Ishikawa (cell line): ENCODE results near the gene NEAT1.

Experiments used
- CEBPB ChIP-seq: IDR thresholded peaks from 2 replicates; pipeline ENCODE4 v1.6.1; 2012
- CREB1 ChIP-seq: IDR thresholded peaks from 2 replicates; pipeline ENCODE4 v1.6.1; 2012; ENCODE audit warnings: low read depth
- EGR1 ChIP-seq: IDR thresholded peaks from 2 replicates; pipeline ENCODE4 v1.6.1; 2012
- EP300 ChIP-seq: IDR thresholded peaks from 2 replicates; pipeline ENCODE4 v1.6.1; 2012; ENCODE audit warnings: borderline replicate concordance
- FOXM1 ChIP-seq: IDR thresholded peaks from 2 replicates; pipeline ENCODE4 v1.6.1; 2012; ENCODE audit warnings: low read depth, borderline replicate concordance
- NFIC ChIP-seq: IDR thresholded peaks from 2 replicates; pipeline ENCODE4 v1.6.1; 2012
- RAD21 ChIP-seq: IDR thresholded peaks from 2 replicates; pipeline ENCODE4 v1.6.1; 2012; ENCODE audit warnings: low read depth
- TAF1 ChIP-seq: IDR thresholded peaks from 2 replicates; pipeline ENCODE4 v1.6.1; 2012; ENCODE audit warnings: low read depth, mild to moderate bottlenecking
- TCF12 ChIP-seq: IDR thresholded peaks from 2 replicates; pipeline ENCODE4 v1.6.1; 2012; ENCODE audit warnings: low read depth
- TEAD4 ChIP-seq: IDR thresholded peaks from 2 replicates; pipeline ENCODE4 v1.6.1; 2012
- YY1 ChIP-seq: IDR thresholded peaks from 2 replicates; pipeline ENCODE4 v1.6.1; 2012; ENCODE audit warnings: low read depth
- ZBTB7A ChIP-seq: IDR thresholded peaks from 2 replicates; pipeline ENCODE4 v1.6.1; 2012; ENCODE audit warnings: low read depth
- TF ChIP-seq, protein P1 (sequence below): IDR thresholded peaks from 2 replicates; pipeline ENCODE4 v1.6.1; 2012; ENCODE audit warnings: low read depth, mild to moderate bottlenecking
- TF ChIP-seq, protein P2 (sequence below): IDR thresholded peaks from 2 replicates; pipeline ENCODE4 v1.6.1; 2012
- TF ChIP-seq, protein P3 (sequence below): IDR thresholded peaks from 2 replicates; pipeline ENCODE4 v1.6.1; 2012

NEAT1 gene

DNA sequence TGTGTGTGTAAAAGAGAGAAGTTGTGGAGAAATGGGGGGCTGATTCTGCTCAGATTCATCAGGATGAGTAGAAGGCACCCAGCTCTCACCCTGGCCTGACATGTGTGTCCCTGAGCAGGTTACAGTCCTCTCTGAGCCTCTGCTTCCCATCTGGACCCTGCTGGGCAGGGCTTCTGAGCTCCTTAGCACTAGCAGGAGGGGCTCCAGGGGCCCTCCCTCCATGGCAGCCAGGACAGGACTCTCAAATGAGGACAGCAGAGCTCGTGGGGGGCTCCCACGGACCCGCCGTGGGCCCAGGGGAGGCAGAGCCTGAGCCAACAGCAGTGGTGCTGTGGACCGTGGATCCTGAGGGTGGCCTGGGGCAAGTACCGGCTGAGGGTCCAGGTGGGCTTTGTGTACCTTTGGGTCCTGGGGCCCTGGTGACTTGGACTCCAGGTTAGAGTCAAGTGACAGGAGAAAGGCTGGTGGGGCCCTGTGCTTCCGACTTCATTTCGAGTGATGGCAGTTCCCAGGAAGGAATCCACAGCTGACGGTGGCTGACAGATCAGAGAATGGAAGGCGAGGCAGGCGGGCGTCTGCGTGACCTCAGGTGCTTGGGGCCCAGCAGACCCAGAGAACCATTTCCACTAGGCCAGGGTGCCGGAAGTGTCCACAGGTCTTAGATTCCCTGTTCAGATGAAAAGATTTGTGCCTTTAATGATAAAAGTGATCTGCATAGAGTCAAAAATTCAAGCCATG lies 21.9 kb downstream of the NEAT1 start:
- TF ChIP-seq, protein P1, sequence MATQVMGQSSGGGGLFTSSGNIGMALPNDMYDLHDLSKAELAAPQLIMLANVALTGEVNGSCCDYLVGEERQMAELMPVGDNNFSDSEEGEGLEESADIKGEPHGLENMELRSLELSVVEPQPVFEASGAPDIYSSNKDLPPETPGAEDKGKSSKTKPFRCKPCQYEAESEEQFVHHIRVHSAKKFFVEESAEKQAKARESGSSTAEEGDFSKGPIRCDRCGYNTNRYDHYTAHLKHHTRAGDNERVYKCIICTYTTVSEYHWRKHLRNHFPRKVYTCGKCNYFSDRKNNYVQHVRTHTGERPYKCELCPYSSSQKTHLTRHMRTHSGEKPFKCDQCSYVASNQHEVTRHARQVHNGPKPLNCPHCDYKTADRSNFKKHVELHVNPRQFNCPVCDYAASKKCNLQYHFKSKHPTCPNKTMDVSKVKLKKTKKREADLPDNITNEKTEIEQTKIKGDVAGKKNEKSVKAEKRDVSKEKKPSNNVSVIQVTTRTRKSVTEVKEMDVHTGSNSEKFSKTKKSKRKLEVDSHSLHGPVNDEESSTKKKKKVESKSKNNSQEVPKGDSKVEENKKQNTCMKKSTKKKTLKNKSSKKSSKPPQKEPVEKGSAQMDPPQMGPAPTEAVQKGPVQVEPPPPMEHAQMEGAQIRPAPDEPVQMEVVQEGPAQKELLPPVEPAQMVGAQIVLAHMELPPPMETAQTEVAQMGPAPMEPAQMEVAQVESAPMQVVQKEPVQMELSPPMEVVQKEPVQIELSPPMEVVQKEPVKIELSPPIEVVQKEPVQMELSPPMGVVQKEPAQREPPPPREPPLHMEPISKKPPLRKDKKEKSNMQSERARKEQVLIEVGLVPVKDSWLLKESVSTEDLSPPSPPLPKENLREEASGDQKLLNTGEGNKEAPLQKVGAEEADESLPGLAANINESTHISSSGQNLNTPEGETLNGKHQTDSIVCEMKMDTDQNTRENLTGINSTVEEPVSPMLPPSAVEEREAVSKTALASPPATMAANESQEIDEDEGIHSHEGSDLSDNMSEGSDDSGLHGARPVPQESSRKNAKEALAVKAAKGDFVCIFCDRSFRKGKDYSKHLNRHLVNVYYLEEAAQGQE = no peak
- TF ChIP-seq FOXM1 = no peak
- TF ChIP-seq ZBTB7A = no peak
- TF ChIP-seq, protein P2, sequence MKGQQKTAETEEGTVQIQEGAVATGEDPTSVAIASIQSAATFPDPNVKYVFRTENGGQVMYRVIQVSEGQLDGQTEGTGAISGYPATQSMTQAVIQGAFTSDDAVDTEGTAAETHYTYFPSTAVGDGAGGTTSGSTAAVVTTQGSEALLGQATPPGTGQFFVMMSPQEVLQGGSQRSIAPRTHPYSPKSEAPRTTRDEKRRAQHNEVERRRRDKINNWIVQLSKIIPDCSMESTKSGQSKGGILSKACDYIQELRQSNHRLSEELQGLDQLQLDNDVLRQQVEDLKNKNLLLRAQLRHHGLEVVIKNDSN = no peak
- TF ChIP-seq CREB1 = no peak
- TF ChIP-seq RAD21 = no peak

DNA sequence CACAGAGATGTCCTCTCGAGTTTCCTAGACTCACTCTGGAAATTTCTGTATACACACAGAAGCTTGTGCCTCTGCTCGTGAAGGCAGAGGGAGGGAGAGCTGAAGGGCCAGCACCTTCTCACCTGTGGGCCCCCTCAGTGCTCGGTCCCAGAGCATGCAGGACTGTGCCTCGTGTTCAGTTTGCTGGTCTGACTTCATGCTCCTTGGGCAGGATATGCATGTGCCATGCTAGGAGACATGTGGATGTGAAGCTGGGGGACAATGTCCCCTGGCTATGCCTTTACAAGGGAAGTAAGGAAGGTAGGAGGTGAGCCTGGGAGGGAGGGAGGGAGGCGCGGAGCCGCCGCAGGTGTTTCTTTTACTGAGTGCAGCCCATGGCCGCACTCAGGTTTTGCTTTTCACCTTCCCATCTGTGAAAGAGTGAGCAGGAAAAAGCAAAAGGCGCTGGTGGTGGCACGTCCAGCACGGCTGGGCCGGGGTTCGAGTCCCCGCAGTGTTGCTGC lies 22.6 kb downstream of the NEAT1 start:
- TF ChIP-seq TCF12 = no peak

DNA sequence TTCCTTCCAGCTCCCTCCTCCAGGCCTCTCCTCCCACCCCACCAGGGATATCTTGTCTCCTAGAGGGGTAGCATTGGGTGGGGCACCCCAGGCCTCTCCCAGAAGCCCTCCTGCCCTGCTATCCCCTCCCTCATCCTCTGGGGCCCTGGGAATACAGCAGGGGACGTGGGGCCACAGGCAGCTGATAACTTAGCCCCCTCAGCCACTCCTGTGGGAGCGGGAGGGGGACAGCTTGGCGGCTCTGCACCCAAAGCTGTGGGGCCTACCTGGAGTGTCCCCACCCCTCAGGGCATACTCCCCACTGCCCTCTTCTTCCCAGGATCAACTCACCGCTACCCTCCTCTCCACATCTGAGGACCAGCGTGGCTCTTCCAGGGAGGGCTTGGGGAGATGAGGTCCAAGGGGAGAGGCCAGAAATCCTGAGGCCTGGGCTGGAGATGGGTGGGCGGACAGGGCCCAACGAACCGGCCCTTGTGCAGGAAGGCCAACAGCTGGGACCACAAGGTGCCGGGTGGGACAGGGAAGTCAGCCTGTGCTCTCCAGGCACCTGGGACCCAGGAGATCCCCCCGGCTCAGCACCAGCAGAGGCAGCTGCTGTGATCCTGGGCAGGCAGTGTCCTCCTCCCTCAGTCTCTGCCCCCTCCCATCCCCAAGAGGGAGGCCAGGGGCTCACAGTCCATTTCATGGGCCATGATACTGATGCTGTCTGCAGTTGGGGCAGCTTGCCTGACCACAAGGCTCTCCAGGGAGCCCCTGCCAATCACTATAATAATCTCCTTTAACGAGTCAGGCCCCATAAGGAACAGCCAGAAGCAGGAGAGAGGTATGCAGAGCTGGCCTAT lies 23.2 kb downstream of the NEAT1 start:
- no peak for TF ChIP-seq ZBTB7A
- TF ChIP-seq TAF1 = no peak
- TF ChIP-seq RAD21 = no peak
- no peak for TF ChIP-seq NFIC
- TF ChIP-seq CEBPB = no peak
- TF ChIP-seq CREB1 = no peak
- no peak for TF ChIP-seq TCF12
- TF ChIP-seq, protein P3, sequence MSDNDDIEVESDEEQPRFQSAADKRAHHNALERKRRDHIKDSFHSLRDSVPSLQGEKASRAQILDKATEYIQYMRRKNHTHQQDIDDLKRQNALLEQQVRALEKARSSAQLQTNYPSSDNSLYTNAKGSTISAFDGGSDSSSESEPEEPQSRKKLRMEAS = no peak
- TF ChIP-seq EP300 = no peak

DNA sequence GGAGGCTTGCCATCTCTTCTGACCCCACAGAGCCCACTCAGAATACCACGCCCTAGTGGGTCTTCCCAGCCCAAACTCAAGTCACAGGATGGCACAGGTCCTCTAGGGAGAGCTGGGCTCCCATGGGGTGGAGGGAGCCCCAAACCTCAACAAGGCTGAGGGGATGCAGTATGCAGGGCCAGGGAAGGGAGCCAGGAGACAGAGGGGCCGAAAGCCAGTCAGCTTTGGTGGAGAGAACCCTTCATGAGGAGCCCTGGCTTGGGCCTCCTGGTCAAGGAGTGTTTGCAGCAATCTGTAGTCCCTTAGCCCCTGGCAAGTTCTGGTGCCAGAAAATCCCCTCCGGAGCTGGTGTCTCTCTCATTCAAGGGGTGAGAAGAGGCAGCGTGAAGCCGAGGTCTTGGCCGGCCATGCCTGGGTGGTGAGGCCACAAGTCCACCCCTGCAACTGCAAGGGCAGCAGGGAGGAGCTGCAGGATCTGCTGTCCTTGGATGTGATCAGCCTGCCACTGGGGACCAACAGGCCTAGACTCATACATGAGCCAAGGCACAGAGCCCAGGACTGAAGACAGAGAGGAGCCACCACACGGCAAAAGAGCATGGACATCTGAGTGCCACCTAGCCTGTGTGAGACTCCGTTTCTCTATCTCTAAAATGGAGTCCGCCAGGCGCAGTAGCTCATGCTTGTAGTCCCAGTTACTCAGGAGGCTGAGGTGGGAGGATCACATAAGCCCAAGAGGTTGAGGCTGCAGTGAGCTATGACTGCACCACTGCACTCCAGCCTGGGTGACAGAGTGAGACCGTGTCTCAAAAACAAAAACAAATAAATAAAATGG lies 24.1 kb downstream of the NEAT1 start:
- TF ChIP-seq YY1 (no peak), NFIC (no peak), EP300 (no peak), FOXM1 (no peak), CREB1 (no peak), ZBTB7A (no peak), EGR1 (no peak), CEBPB (no peak), TEAD4 (no peak), TCF12 (no peak)
- TF ChIP-seq, protein P2 = no peak
- TF ChIP-seq, protein P1 = no peak
- TF ChIP-seq, protein P3 = no peak

DNA sequence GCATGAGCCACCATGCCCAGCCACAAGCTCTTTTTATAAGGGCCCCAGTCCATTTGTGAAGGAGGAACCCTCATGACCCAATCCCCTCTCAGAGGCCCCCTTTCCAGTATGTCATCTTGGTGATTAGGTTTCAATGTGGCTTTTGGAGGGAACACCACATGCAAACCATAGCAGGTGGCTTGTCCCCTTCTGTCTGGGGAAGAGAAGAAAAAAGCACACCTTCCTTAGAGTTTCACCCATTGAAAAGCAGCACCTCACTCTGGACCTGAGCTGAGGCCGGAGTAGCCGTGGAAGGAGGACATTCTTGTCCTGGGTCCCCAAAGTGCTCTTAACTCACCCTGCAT lies 25.4 kb downstream of the NEAT1 start:
- TF ChIP-seq EP300 = no peak
- TF ChIP-seq RAD21 = no peak
- TF ChIP-seq, protein P3 = no peak
